Esophagus squamous epithelium (tissue), 5 donors: ENCODE measurements around the gene GALNT17. TPM values are rescaled to one million over a fixed set of nuclear protein-coding genes. Genes with fewer than 3 reads are reported as not detected.

Experiments used
- DNase-seq: peaks from one replicate; lab custom pipeline; 2025; lab: John Stamatoyannopoulos, UW
- H3K27ac ChIP-seq, 4 donors: fragments of 200-600 bp; sonication (generic); one replicate each; pipeline ENCODE4 v1.5.1; 2016 to 2019; ENCODE audit warnings: mild to moderate bottlenecking in 1 of 4
- H3K27me3 ChIP-seq, 4 donors: fragments of 200-600 bp; sonication (generic); 1 replicate in 3 of 4; 2 replicates in 1 of 4; pipeline versions ENCODE4 v1.5.1 to v1.6.0; 2017 to 2021; ENCODE audit warnings: antibody characterized with exemption in 1 of 4
- H3K36me3 ChIP-seq, 3 donors: fragments of 200-600 bp; sonication (generic); one replicate each; pipeline ENCODE4 v1.5.1; 2016 to 2019
- H3K4me1 ChIP-seq, 3 donors: fragments of 200-600 bp; sonication (generic); one replicate each; pipeline ENCODE4 v1.5.1; 2017 to 2019
- H3K4me3 ChIP-seq, 4 donors: fragments of 200-600 bp; sonication (generic); 1 replicate in 3 of 4; 2 replicates in 1 of 4; pipeline ENCODE4 v1.5.1; 2016 to 2019; ENCODE audit warnings: mild to moderate bottlenecking in 2 of 4, moderate library complexity in 1 of 4
- H3K9me3 ChIP-seq, 3 donors: fragments of 200-600 bp; sonication (generic); one replicate each; pipeline ENCODE4 v1.5.1; 2016 to 2019
- POLR2A ChIP-seq, 4 donors: fragments of 450-650 bp; IDR thresholded peaks; one replicate each; pipeline ENCODE4 v1.6.1; 2017; ENCODE audit warnings: antibody characterized with exemption in 4 of 4, mild to moderate bottlenecking in 4 of 4, moderate library complexity in 3 of 4
- WGBS, 2 donors: methylation state at CpG; one replicate each; pipeline ENCODE4 v1.1.5; 2018; 5-methylcytosine and 5-hydroxymethylcytosine counted together
- intact Hi-C: fragments of 100-400 bp; cut with DNase I; formaldehyde crosslinking; loops from one replicate; pipeline ENCODE4 v1.15.0; 2022
- total RNA-seq, 4 donors: library from RNA; depleted of rRNA; stranded (reverse); fragments of >200 nt; gene quantifications; one replicate each; pipeline ENCODE4 v1.1.0, GENCODE V29; 2016
- TF ChIP-seq, protein P1 (sequence below), 6 experiments: fragments of 450-650 bp in 4 of 6; fragments of 200-600 bp in 2 of 6; sonication (generic) in 2 of 6; IDR thresholded peaks; one replicate each; pipeline ENCODE4 v1.5.1; 2016 to 2019; ENCODE audit warnings: antibody characterized with exemption in 6 of 6, mild to moderate bottlenecking in 4 of 6, moderate library complexity in 4 of 6
- donor health status: DM: yes; HTN: yes; CAD: no.

GALNT17 gene
- total RNA-seq, 4 donors from 2014 or later, result 1.6 to 22.1 (median 2.5) TPM

- no peak overlapping the region for H3K4me3 ChIP-seq
- no peak for DNase-seq
- H3K9me3 ChIP-seq, result peaks cover 0 to 4% (median 0%) of the 10 kb centered on the region in 3 donors
- no peaks in the 10 kb centered on the region for H3K4me1 ChIP-seq
- no peaks in the 10 kb centered on the region for H3K36me3 ChIP-seq
- 81 to 84% methylated on average over 3 of the region's 3 CpGs for WGBS, 2 donors
- no peaks in the 10 kb centered on the region for H3K27me3 ChIP-seq
- no peak overlapping the region for H3K27ac ChIP-seq
- no peak for TF ChIP-seq POLR2A (IDR thresholded peaks at IDR 0.05)
- TF ChIP-seq, protein P1, sequence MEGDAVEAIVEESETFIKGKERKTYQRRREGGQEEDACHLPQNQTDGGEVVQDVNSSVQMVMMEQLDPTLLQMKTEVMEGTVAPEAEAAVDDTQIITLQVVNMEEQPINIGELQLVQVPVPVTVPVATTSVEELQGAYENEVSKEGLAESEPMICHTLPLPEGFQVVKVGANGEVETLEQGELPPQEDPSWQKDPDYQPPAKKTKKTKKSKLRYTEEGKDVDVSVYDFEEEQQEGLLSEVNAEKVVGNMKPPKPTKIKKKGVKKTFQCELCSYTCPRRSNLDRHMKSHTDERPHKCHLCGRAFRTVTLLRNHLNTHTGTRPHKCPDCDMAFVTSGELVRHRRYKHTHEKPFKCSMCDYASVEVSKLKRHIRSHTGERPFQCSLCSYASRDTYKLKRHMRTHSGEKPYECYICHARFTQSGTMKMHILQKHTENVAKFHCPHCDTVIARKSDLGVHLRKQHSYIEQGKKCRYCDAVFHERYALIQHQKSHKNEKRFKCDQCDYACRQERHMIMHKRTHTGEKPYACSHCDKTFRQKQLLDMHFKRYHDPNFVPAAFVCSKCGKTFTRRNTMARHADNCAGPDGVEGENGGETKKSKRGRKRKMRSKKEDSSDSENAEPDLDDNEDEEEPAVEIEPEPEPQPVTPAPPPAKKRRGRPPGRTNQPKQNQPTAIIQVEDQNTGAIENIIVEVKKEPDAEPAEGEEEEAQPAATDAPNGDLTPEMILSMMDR (IDR thresholded peaks at IDR 0.05), result no peak
- intact Hi-C loops, result no loop called here
These were observed 25.8 kb downstream of the GALNT17 start for GRCh38 chr7:71157757-71158156.

DNA sequence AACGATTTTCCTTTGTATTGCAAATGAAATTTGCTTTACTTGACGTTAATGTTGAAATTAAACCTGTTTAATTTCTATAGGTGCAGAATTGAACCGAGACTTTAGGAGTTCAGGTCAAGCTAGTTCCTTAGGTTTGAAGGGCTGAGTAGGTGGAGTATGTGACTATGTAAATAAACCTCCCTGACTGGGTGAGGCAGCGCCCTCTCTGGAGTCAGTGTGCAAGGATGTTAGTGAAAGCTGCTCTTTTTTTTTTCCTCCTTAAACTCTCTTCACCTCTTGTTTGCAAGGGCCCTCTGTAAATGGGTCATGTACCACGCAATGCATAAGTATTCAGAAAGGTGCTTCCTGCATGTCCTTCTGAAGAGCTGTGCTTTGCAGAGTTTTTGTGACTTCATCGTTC, 33.8 kb downstream of the GALNT17 start:
- H3K36me3 ChIP-seq, result no peaks in the 10 kb centered on the region
- TF ChIP-seq, protein P1 (IDR thresholded peaks at IDR 0.05), result no peak
- no peak for TF ChIP-seq POLR2A (IDR thresholded peaks at IDR 0.05)
- H3K4me3 ChIP-seq, result no peak overlapping the region
- intact Hi-C loops, result no loop called here
- H3K9me3 ChIP-seq, result no peaks in the 10 kb centered on the region
- WGBS, 2 donors, result 55 to 64% methylated on average over 6 of the region's 6 CpGs
- no peak overlapping the region for H3K27ac ChIP-seq
- no peaks in the 10 kb centered on the region for H3K27me3 ChIP-seq
- DNase-seq, result no peak
- H3K4me1 ChIP-seq, result no peaks in the 10 kb centered on the region

DNA sequence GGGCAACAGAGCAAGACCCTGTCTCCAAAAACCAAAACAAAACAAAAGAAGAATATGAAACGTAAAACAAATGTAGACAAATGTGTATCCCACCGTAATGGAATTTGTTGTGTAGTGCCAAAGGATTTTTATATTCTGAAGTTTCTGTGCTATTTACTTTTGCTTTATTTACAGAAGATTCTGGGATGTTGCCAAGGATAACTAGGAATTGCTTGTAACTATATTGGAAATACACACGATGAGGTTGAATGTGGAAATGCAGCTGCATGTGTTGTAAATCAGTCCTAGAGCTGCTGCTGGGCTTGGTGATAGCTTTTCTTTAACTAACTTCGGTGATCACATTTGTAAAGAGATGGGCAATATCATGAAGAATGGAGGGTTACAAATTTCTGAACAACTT, 39.5 kb downstream of the GALNT17 start:
- WGBS, 2 donors, result 51 to 58% methylated on average over 4 of the region's 4 CpGs
- Histone ChIP-seq H3K4me1 (peaks cover 0 to 7% (median 0%) of the 10 kb centered on the region in 3 donors), H3K36me3 (no peaks in the 10 kb centered on the region), H3K27me3 (no peaks in the 10 kb centered on the region), H3K4me3 (no peak overlapping the region), H3K9me3 (no peaks in the 10 kb centered on the region), H3K27ac (no peak overlapping the region)
- intact Hi-C loops, result no loop called here
- TF ChIP-seq, protein P1 (IDR thresholded peaks at IDR 0.05), result no peak
- no peak for TF ChIP-seq POLR2A (IDR thresholded peaks at IDR 0.05)
- no peak for DNase-seq

GRCh38 chr7:71173955-71174354, 42.0 kb downstream of the GALNT17 start:
- TF ChIP-seq, protein P1 (IDR thresholded peaks at IDR 0.05), result no peak
- TF ChIP-seq POLR2A (IDR thresholded peaks at IDR 0.05), result no peak
- 68 to 76% methylated on average over 6 to 7 of the region's 7 CpGs for WGBS, 2 donors
- DNase-seq, result no peak
- Histone ChIP-seq H3K27ac (no peak overlapping the region), H3K9me3 (no peaks in the 10 kb centered on the region), H3K4me3 (no peak overlapping the region), H3K36me3 (no peaks in the 10 kb centered on the region), H3K4me1 (peaks cover 0 to 7% (median 0%) of the 10 kb centered on the region in 3 donors), H3K27me3 (no peaks in the 10 kb centered on the region)
- intact Hi-C loops, result no loop called here

GRCh38 chr7:71182438-71182935, 50.5 kb downstream of the GALNT17 start:
- intact Hi-C loops, result no loop called here
- H3K27me3 ChIP-seq, result no peaks in the 10 kb centered on the region
- H3K9me3 ChIP-seq, result no peaks in the 10 kb centered on the region
- H3K4me3 ChIP-seq, result no peak overlapping the region
- 65 to 70% methylated on average over 4 of the region's 4 CpGs for WGBS, 2 donors
- H3K4me1 ChIP-seq, result peaks cover 0 to 6% (median 0%) of the 10 kb centered on the region in 3 donors
- no peaks in the 10 kb centered on the region for H3K36me3 ChIP-seq
- DNase-seq, result no peak
- TF ChIP-seq, protein P1 (IDR thresholded peaks at IDR 0.05), result no peak
- H3K27ac ChIP-seq, result no peak overlapping the region
